HCT116 (cell line): ENCODE measurements around the gene CSTF3. TPM values are rescaled to one million over a fixed set of nuclear protein-coding genes. Genes with fewer than 3 reads are reported as not detected.

Experiments
- ATAC-seq: fragments of 200-7000 bp; cut with Tn5 transposase; 2 replicates; pipeline ENCODE4 v1.9.1; 2020; ENCODE audit warnings: mild to moderate bottlenecking, moderate library complexity
- BruUV-seq: library from RNA; stranded (reverse); fragments of 400-500 nt; replicated peaks from 2 replicates; lab custom pipeline; 2021; lab: Mats Ljungman, UMichigan
- CTCF ChIA-PET: fragments of 300-600 bp; sonication (Branson Sonifier 250); formaldehyde crosslinking; loops from one replicate; lab custom pipeline; 2021; ENCODE audit warnings: antibody characterized with exemption; lab: Charles Lee
- POLR2A ChIA-PET: fragments of 300-600, 350-600 bp; sonication (Branson Sonifier 250); formaldehyde crosslinking; loops from one replicate; lab custom pipeline; 2021; ENCODE audit warnings: antibody characterized with exemption; lab: Charles Lee
- RAD21 ChIA-PET, 2 experiments: fragments of 300-600 bp; sonication (Branson Sonifier 250); formaldehyde crosslinking; loops; one replicate each; lab custom pipeline; 2023; ENCODE audit warnings: low total read pairs in 2 of 2; ENCODE audit not compliant: uncharacterized antibody in 2 of 2, unreplicated experiment in 2 of 2, low non-redundant PET in 1 of 2; lab: Charles Lee
- DNase-seq: peaks from one replicate; pipeline ENCODE4 v3.0.0-alpha.2; 2010; ENCODE audit warnings: low read depth, low spot score
- H2AFZ ChIP-seq: fragments of 200-600 bp; shearing (Covaris generic), sonication (generic); 2 replicates; pipeline ENCODE4 v1.6.1; 2017; ENCODE audit warnings: low read depth, mixed run types, mixed read lengths, antibody characterized with exemption, low read length; ENCODE audit not compliant: poor library complexity, severe bottlenecking
- H3K27ac ChIP-seq: 2 replicates; pipeline ENCODE4 v1.5.1; 2012; ENCODE audit warnings: low read depth, low read length
- H3K27me3 ChIP-seq: fragments of 200-600 bp; sonication (generic); 2 replicates; pipeline ENCODE4 v1.6.1; 2016; ENCODE audit warnings: mixed run types, low read length, mixed read lengths; ENCODE audit not compliant: insufficient read depth
- H3K36me3 ChIP-seq, 2 experiments: fragments of 200-500 bp in 1 of 2; fragments of 200-600 bp in 1 of 2; sonication (Bioruptor generic) in 1 of 2; sonication (generic) in 1 of 2; 2 replicates each; pipeline versions ENCODE4 v1.5.1 to v1.6.1; 2014 to 2016; ENCODE audit warnings: low read length in 2 of 2, inconsistent platforms in 1 of 2, mixed read lengths in 1 of 2, mixed run types in 1 of 2; ENCODE audit not compliant: insufficient read depth in 2 of 2, control insufficient read depth in 1 of 2
- H3K4me1 ChIP-seq, 2 experiments: fragments of 200-600 bp in 1 of 2; sonication (generic) in 1 of 2; 2 replicates each; pipeline versions ENCODE4 v1.5.1 to v1.6.1; 2012 to 2017; ENCODE audit warnings: low read length in 2 of 2, inconsistent platforms in 1 of 2, mild to moderate bottlenecking in 1 of 2, mixed read lengths in 1 of 2, mixed run types in 1 of 2, moderate library complexity in 1 of 2; ENCODE audit not compliant: insufficient read depth in 2 of 2, control insufficient read depth in 1 of 2
- H3K4me2 ChIP-seq: fragments of 200-600 bp; sonication (generic); 2 replicates; pipeline ENCODE4 v1.6.1; 2017; ENCODE audit warnings: mixed run types, low read length, mixed read lengths
- H3K4me3 ChIP-seq, 2 experiments: fragments of 200-600 bp in 1 of 2; sonication (generic) in 1 of 2; replicated peaks in 1 of 2; 2 replicates each; pipeline ENCODE4 v1.5.1; 2011 to 2016; ENCODE audit warnings: low read length in 2 of 2, control low read depth in 1 of 2, low read depth in 1 of 2, mild to moderate bottlenecking in 1 of 2, mixed read lengths in 1 of 2, mixed run types in 1 of 2
- H3K79me2 ChIP-seq: fragments of 200-600 bp; sonication (generic); 2 replicates; pipeline ENCODE4 v1.6.1; 2017; ENCODE audit warnings: mild to moderate bottlenecking, mixed run types, low read length, moderate library complexity, mixed read lengths; ENCODE audit not compliant: insufficient read depth
- H3K9ac ChIP-seq: fragments of 200-600 bp; sonication (generic); 2 replicates; pipeline ENCODE4 v1.6.1; 2016; ENCODE audit warnings: low read length, mixed read lengths
- H3K9me2 ChIP-seq: fragments of 200-600 bp; sonication (generic), shearing (Covaris generic); 2 replicates; pipeline ENCODE4 v1.6.1; 2017; ENCODE audit warnings: mixed run types, mild to moderate bottlenecking, moderate library complexity; ENCODE audit not compliant: insufficient read depth
- H3K9me3 ChIP-seq, 2 experiments: fragments of 200-500 bp in 1 of 2; fragments of 200-600 bp in 1 of 2; sonication (Bioruptor generic) in 1 of 2; sonication (generic) in 1 of 2; 2 replicates each; pipeline ENCODE4 v1.6.1; 2014 to 2017; ENCODE audit warnings: low read length in 2 of 2, mixed read lengths in 2 of 2, inconsistent platforms in 1 of 2, low read depth in 1 of 2, mild to moderate bottlenecking in 1 of 2, mixed run types in 1 of 2, moderate library complexity in 1 of 2; ENCODE audit not compliant: control insufficient read depth in 1 of 2, insufficient read depth in 1 of 2
- H4K20me1 ChIP-seq: fragments of 200-600 bp; sonication (generic), shearing (Covaris generic); 2 replicates; pipeline ENCODE4 v1.6.1; 2017; ENCODE audit warnings: mixed run types, mild to moderate bottlenecking, moderate library complexity; ENCODE audit not compliant: insufficient read depth
- CBX3 ChIP-seq: IDR thresholded peaks from 2 replicates; pipeline ENCODE4 v1.6.1; 2012; ENCODE audit warnings: low read depth
- EGR1 ChIP-seq: IDR thresholded peaks from 2 replicates; pipeline ENCODE4 v1.6.1; 2012; ENCODE audit warnings: low read depth
- ELF1 ChIP-seq: IDR thresholded peaks from 2 replicates; pipeline ENCODE4 v1.6.1; 2012; ENCODE audit warnings: low read depth, borderline replicate concordance
- EZH2phosphoT487 ChIP-seq: fragments of 200-600 bp; IDR thresholded peaks from 2 replicates; pipeline ENCODE4 v1.6.1; 2018; ENCODE audit warnings: antibody characterized with exemption, borderline replicate concordance
- FOSL1 ChIP-seq: IDR thresholded peaks from 2 replicates; pipeline ENCODE4 v1.6.1; 2012; ENCODE audit warnings: low read depth
- JUND ChIP-seq: IDR thresholded peaks from 2 replicates; pipeline ENCODE4 v1.6.1; 2012
- POLR2A ChIP-seq: IDR thresholded peaks from 2 replicates; pipeline ENCODE4 v1.7.0; 2011; ENCODE audit warnings: borderline replicate concordance; ENCODE audit not compliant: insufficient read depth, insufficient read length; ENCODE audit errors: extremely low read depth
- RAD21 ChIP-seq: IDR thresholded peaks from 2 replicates; pipeline ENCODE4 v1.6.1; 2012; ENCODE audit warnings: low read depth, mild to moderate bottlenecking
- SIN3A ChIP-seq: IDR thresholded peaks from 2 replicates; pipeline ENCODE4 v1.6.1; 2012; ENCODE audit warnings: low read depth
- SRF ChIP-seq: IDR thresholded peaks from 2 replicates; pipeline ENCODE4 v1.6.1; 2012; ENCODE audit warnings: low read depth
- TCF7L2 ChIP-seq: IDR thresholded peaks from 2 replicates; pipeline ENCODE4 v1.7.0; 2011; ENCODE audit warnings: borderline replicate concordance, inconsistent platforms; ENCODE audit not compliant: insufficient read depth, insufficient read length; ENCODE audit errors: extremely low read depth
- YY1 ChIP-seq: IDR thresholded peaks from 2 replicates; pipeline ENCODE4 v1.6.1; 2011; ENCODE audit warnings: low read length, low read depth, moderate library complexity, mild to moderate bottlenecking; ENCODE audit not compliant: insufficient replicate concordance; ENCODE audit errors: extremely low read depth
- ZFX ChIP-seq: fragments of 450-650 bp; IDR thresholded peaks from 2 replicates; pipeline ENCODE4 v1.6.1; 2017
- ZNF274 ChIP-seq: fragments of 200-500 bp; sonication (Bioruptor generic); IDR thresholded peaks from 2 replicates; pipeline ENCODE4 v1.6.1; 2014; ENCODE audit warnings: mild to moderate bottlenecking, low read depth, low read length, inconsistent platforms
- intact Hi-C: fragments of 100-400 bp; cut with micrococcal nuclease; formaldehyde crosslinking; loops from 2 replicates; pipeline ENCODE4 v1.10.0; 2022
- total RNA-seq: library from RNA; stranded (reverse); gene quantifications from one replicate; pipeline ENCODE4 v1.2.1, GENCODE V29; 2021; ENCODE audit not compliant: unreplicated experiment
- TF ChIP-seq, protein P1 (sequence below): IDR thresholded peaks from 2 replicates; pipeline ENCODE4 v1.6.1; 2012; ENCODE audit warnings: low read depth
- TF ChIP-seq, protein P2 (sequence below): IDR thresholded peaks from 2 replicates; pipeline ENCODE4 v1.6.1; 2012
- TF ChIP-seq, protein P3 (sequence below): IDR thresholded peaks from 2 replicates; pipeline ENCODE4 v1.6.1; 2012

CSTF3 gene
- total RNA-seq, 1 experiment from 2014 or later: 39.3 TPM

DNA sequence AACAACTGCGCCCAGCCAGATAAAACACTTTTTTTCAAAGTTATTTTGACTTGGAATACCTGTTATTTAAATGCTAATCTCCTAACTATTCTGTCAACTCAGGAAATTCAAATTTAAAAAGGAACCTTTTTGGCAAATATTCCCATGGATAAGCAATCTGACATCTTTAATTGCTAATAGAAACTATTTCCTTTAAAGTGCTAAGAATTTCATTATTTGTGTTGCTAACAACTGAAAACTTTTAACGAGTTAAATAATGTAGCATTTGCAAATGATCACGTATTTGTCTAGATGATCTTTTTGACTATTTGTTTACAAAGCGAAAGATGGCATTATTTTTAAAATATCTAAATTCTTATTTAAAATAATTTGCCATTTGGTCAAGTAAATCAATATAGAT, 28.8 kb downstream of the CSTF3 start:
- TF ChIP-seq TCF7L2 (no peak), POLR2A (no peak), EGR1 (no peak), SRF (no peak), FOSL1 (no peak), CBX3 (no peak), SIN3A (no peak), ZNF274 (no peak)
- TF ChIP-seq, all 23 proteins: peak for 0
- no peak overlapping the region for H3K9ac ChIP-seq
- BruUV-seq: no TSS peak

DNA sequence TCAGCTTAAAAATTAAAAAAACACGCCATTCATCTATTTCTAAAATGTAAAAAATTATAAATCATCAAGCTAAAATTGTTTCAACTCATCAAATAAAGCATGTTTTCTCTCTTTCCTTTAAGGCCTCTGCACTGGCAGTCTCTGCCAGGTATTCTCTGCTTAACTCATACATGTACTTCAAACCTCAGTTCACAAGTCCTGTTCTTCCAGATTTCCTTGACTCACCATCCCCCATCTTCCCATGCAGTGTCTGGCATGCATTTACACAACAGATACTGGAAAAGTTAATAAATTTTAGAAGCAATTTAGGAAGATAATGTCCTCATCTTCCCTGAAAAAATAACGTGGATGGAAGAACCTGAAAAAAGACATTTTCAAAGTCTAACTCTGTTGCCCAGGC, 32.5 kb downstream of the CSTF3 start:
- no peak overlapping the region for H3K9ac ChIP-seq
- H3K79me2 ChIP-seq: peaks cover 11% of the 10 kb centered on the region; the same call in 1 of the 2 replicates
- H3K36me3 ChIP-seq: peaks cover 0 to 4% of the 10 kb centered on the region in 2 experiments; a peak in 2 of 4 replicates
- BruUV-seq: no TSS peak
- no peaks in the 10 kb centered on the region for H3K9me2 ChIP-seq
- no peak overlapping the region for H3K27ac ChIP-seq
- H3K4me3 ChIP-seq: no peak overlapping the region
- no peaks in the 10 kb centered on the region for H3K4me1 ChIP-seq
- ChIA-PET RAD21 (no interaction called here), CTCF (no interaction called here), POLR2A (no interaction called here)
- no peaks in the 10 kb centered on the region for H3K27me3 ChIP-seq
- 0 out of 2 replicates have a peak, but pooled peaks cover 5% of the 10 kb centered on the region for H4K20me1 ChIP-seq
- DNase-seq (no peak), ATAC-seq (no peak)
- no peaks in the 10 kb centered on the region for H3K9me3 ChIP-seq
- H2AFZ ChIP-seq: no peak overlapping the region
- H3K4me2 ChIP-seq: no peak overlapping the region
- intact Hi-C loops: no loop called here
- TF ChIP-seq RAD21: no peak
- no peak for TF ChIP-seq TCF7L2
- TF ChIP-seq ZNF274: no peak
- TF ChIP-seq ELF1: no peak
- TF ChIP-seq, protein P1, sequence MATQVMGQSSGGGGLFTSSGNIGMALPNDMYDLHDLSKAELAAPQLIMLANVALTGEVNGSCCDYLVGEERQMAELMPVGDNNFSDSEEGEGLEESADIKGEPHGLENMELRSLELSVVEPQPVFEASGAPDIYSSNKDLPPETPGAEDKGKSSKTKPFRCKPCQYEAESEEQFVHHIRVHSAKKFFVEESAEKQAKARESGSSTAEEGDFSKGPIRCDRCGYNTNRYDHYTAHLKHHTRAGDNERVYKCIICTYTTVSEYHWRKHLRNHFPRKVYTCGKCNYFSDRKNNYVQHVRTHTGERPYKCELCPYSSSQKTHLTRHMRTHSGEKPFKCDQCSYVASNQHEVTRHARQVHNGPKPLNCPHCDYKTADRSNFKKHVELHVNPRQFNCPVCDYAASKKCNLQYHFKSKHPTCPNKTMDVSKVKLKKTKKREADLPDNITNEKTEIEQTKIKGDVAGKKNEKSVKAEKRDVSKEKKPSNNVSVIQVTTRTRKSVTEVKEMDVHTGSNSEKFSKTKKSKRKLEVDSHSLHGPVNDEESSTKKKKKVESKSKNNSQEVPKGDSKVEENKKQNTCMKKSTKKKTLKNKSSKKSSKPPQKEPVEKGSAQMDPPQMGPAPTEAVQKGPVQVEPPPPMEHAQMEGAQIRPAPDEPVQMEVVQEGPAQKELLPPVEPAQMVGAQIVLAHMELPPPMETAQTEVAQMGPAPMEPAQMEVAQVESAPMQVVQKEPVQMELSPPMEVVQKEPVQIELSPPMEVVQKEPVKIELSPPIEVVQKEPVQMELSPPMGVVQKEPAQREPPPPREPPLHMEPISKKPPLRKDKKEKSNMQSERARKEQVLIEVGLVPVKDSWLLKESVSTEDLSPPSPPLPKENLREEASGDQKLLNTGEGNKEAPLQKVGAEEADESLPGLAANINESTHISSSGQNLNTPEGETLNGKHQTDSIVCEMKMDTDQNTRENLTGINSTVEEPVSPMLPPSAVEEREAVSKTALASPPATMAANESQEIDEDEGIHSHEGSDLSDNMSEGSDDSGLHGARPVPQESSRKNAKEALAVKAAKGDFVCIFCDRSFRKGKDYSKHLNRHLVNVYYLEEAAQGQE: no peak
- TF ChIP-seq ZFX: no peak
- TF ChIP-seq YY1: no peak
- TF ChIP-seq, protein P2, sequence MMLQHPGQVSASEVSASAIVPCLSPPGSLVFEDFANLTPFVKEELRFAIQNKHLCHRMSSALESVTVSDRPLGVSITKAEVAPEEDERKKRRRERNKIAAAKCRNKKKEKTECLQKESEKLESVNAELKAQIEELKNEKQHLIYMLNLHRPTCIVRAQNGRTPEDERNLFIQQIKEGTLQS: no peak
- no peak for TF ChIP-seq JUND
- TF ChIP-seq, protein P3, sequence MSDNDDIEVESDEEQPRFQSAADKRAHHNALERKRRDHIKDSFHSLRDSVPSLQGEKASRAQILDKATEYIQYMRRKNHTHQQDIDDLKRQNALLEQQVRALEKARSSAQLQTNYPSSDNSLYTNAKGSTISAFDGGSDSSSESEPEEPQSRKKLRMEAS: no peak
- TF ChIP-seq SRF: no peak
- TF ChIP-seq SIN3A: no peak
- TF ChIP-seq EZH2phosphoT487: no peak

More for the DNA sequence above, 28.8 kb downstream of the CSTF3 start:
- Histone ChIP-seq H3K9me2 (no peaks in the 10 kb centered on the region), H3K4me2 (no peak overlapping the region), H2AFZ (no peak overlapping the region), H3K4me1 (no peaks in the 10 kb centered on the region), H3K79me2 (peaks cover 28% of the 10 kb centered on the region), H4K20me1 (peaks cover 13% of the 10 kb centered on the region; the same call in 1 of the 2 replicates), H3K36me3 (peaks cover 5 to 10% of the 10 kb centered on the region in 2 experiments; a peak in 2 of 4 replicates), H3K27ac (no peak overlapping the region), H3K4me3 (no peak overlapping the region), H3K27me3 (no peaks in the 10 kb centered on the region), H3K9me3 (no peaks in the 10 kb centered on the region)
- ChIA-PET RAD21 (no interaction called here), POLR2A (no interaction called here), CTCF (no interaction called here)
- DNase-seq (no peak), ATAC-seq (no peak)
- intact Hi-C loops: no loop called here
